K562 (cell line): ENCODE results near the gene PRSS27. TPM values are rescaled to one million over a fixed set of nuclear protein-coding genes. Genes with fewer than 3 reads are reported as not detected.
A peak's percentile ranks its signal among the peaks of the same experiment; 100 is the strongest.

Source experiments
- CBFA2T2 ChIP-seq: fragments of 450-650 bp; conservative IDR thresholded peaks from 2 replicates; pipeline ENCODE4 v1.6.1; 2017; ENCODE audit warnings: mild to moderate bottlenecking
- DNMT1 ChIP-seq: fragments of 450-650 bp; IDR thresholded peaks from 2 replicates; pipeline ENCODE4 v1.6.1; 2016; ENCODE audit warnings: antibody characterized with exemption, mild to moderate bottlenecking
- ELF4 ChIP-seq: fragments of 450-650 bp; formaldehyde crosslinking; IDR thresholded peaks from 2 replicates; pipeline ENCODE4 v1.4.0; 2022; ENCODE audit warnings: missing genetic modification characterization
- KAT7 ChIP-seq: sonication (generic); formaldehyde crosslinking; IDR thresholded peaks from 2 replicates; pipeline ENCODE4 v1.8.0; 2022; ENCODE audit warnings: missing genetic modification reagents, mild to moderate bottlenecking, borderline replicate concordance
- MCM5 ChIP-seq: fragments of 450-650 bp; IDR thresholded peaks from 2 replicates; pipeline ENCODE4 v1.6.1; 2016; ENCODE audit warnings: low read depth
- NCOA1 ChIP-seq: fragments of 450-650 bp; IDR thresholded peaks from 2 replicates; pipeline ENCODE4 v1.6.1; 2016; ENCODE audit warnings: low read depth
- NEUROD1 ChIP-seq: fragments of 150-350 bp; IDR thresholded peaks from 2 replicates; pipeline ENCODE4 v1.6.1; 2014; ENCODE audit warnings: borderline replicate concordance, low read length, low read depth; ENCODE audit not compliant: partially characterized antibody
- PCBP1 ChIP-seq: fragments of 200-400 bp; formaldehyde crosslinking; IDR thresholded peaks from 2 replicates; pipeline ENCODE4 v1.6.1; 2018; ENCODE audit warnings: mild to moderate bottlenecking, low read depth, low read length; ENCODE audit not compliant: poor library complexity, severe bottlenecking
- SP2 ChIP-seq: IDR thresholded peaks from 2 replicates; pipeline ENCODE4 v1.6.1; 2011; ENCODE audit warnings: mild to moderate bottlenecking, low read depth, low read length, moderate library complexity; ENCODE audit not compliant: poor library complexity, severe bottlenecking; ENCODE audit errors: extremely low read depth
- TFAM ChIP-seq: fragments of 250-450 bp; sonication (Bioruptor Pico); conservative IDR thresholded peaks from 2 replicates; pipeline ENCODE4 v1.5.0; 2021; ENCODE audit warnings: mild to moderate bottlenecking, moderate library complexity
- ZNF134 ChIP-seq: fragments of 250-450 bp; sonication (Bioruptor Pico); conservative IDR thresholded peaks from 2 replicates; pipeline ENCODE4 v1.4.0; 2020
- ZNF174 ChIP-seq: fragments of 250-450 bp; sonication (Bioruptor Pico); IDR thresholded peaks from 2 replicates; pipeline ENCODE4 v1.4.0; 2020; ENCODE audit warnings: mild to moderate bottlenecking
- ZNF316 ChIP-seq: fragments of 450-650 bp; IDR thresholded peaks from 2 replicates; pipeline ENCODE4 v1.6.1; 2016
- ZNF764 ChIP-seq: fragments of 250-450 bp; sonication (Bioruptor Pico); IDR thresholded peaks from 2 replicates; pipeline ENCODE4 v1.4.0; 2020; ENCODE audit warnings: low read depth, mild to moderate bottlenecking, moderate library complexity
- polyA plus RNA-seq, 8 experiments: library from polyadenylated mRNA; depleted of rRNA in 4 of 8; stranded (reverse) in 5 of 8; unstranded in 3 of 8; fragments of >200 nt; fragmentation: Nextera tagmentation in 2 of 8; fragmentation: Illumina TruSeq in 1 of 8; extraction: Ambion mirVana in 2 of 8; extraction: Trizol in 1 of 8; gene quantifications; 2 replicates each; pipeline versions ENCODE4 v1.2.1 to v1.2.3, GENCODE V29; 2011 to 2014; ENCODE audit warnings: inconsistent platforms in 1 of 8, missing spikeins in 1 of 8
- total RNA-seq, 7 experiments: library from RNA; depleted of rRNA in 6 of 7; stranded (reverse); fragments of >200 nt in 6 of 7; fragmentation: Illumina TruSeq in 2 of 7; extraction: Trizol in 2 of 7; gene quantifications; 2 replicates each; pipeline versions ENCODE4 v1.2.1 to v1.2.3, GENCODE V29; 2011 to 2021; ENCODE audit warnings: low replicate concordance in 1 of 7
- TF ChIP-seq, protein P1 (sequence below): fragments of 450-650 bp; formaldehyde crosslinking; IDR thresholded peaks from 2 replicates; pipeline ENCODE4 v1.4.0; 2020; ENCODE audit warnings: mild to moderate bottlenecking
- TF ChIP-seq, protein P2 (sequence below): sonication (generic); IDR thresholded peaks from 2 replicates; pipeline ENCODE4 v1.6.1; 2016
- TF ChIP-seq, protein P3 (sequence below), 3 experiments: IDR thresholded peaks in 2 of 3; conservative IDR thresholded peaks in 1 of 3; 2 replicates each; pipeline ENCODE4 v1.5.1; 2011 to 2012; ENCODE audit warnings: low read length in 3 of 3, mild to moderate bottlenecking in 3 of 3, control low read depth in 2 of 3, improper control_type of control experiment in 1 of 3, inconsistent platforms in 1 of 3, low read depth in 1 of 3, mixed read lengths in 1 of 3, moderate library complexity in 1 of 3; ENCODE audit not compliant: insufficient read depth in 2 of 3
- TF ChIP-seq, protein P4 (sequence below): sonication (generic); formaldehyde crosslinking; IDR thresholded peaks from 2 replicates; pipeline ENCODE4 v1.8.0; 2023; ENCODE audit warnings: mild to moderate bottlenecking, missing genetic modification reagents
- TF ChIP-seq, protein P5 (sequence below): sonication (generic); formaldehyde crosslinking; IDR thresholded peaks from 2 replicates; pipeline ENCODE4 v1.8.0; 2022; ENCODE audit warnings: mild to moderate bottlenecking, missing genetic modification reagents
- TF ChIP-seq, protein P6 (sequence below): sonication (generic); formaldehyde crosslinking; IDR thresholded peaks from 2 replicates; pipeline ENCODE4 v1.8.1; 2023; ENCODE audit warnings: mild to moderate bottlenecking, missing genetic modification reagents

PRSS27 gene
- total and polyA plus RNA-seq, 9 of the 15 experiments (the other 6 are each of a cell fraction or from before 2014, with no cell fraction given): 0.09 to 0.20 (median 0.17) TPM; not detected in 5

DNA sequence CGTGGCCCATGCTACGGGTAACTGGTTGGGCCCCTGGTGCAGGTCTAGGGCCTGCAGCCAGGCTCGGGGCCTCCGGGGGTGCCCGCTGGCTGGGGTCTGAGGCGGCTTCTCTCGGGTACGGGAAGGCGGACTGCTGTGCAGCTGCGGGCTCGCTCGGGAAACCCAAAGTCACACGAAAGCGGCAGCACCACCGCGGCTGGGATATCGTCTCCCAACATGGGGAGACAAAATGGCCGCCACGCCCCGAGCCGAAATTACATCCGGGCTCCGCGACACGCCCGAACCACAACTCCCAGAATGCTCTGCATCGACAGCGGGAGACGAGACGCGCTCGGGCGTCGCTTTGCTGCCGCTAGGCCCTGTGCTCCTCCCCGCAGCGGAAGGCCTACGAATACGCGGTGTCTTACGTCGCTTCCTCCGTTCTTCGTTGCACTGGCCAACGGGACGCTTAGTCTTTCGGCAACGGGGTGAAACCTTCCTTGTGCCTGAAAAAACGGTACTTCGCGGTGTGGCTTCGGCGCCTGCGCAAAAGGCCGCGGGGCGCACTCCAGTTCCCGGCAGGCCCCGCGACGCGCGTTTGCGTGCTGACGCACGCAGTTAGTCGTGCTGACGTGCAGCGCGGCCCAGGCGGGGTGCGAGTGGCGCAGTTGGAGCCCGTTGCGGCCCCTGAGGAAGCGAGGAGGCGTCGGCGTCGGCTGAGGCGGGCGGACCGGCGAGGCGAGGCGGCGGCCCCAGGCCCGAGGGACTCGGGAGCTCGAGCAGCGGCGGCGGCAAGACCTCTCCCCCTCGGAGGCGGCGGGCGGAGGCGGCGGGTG is 32.2 kb upstream of the PRSS27 start, which contains the start of gene SRRM2 (continued):
- TF ChIP-seq, protein P1, sequence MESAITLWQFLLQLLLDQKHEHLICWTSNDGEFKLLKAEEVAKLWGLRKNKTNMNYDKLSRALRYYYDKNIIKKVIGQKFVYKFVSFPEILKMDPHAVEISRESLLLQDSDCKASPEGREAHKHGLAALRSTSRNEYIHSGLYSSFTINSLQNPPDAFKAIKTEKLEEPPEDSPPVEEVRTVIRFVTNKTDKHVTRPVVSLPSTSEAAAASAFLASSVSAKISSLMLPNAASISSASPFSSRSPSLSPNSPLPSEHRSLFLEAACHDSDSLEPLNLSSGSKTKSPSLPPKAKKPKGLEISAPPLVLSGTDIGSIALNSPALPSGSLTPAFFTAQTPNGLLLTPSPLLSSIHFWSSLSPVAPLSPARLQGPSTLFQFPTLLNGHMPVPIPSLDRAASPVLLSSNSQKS: no peak; the same call in 1 of the 2 replicates
- TF ChIP-seq ZNF764: no peak
- no peak for TF ChIP-seq ZNF174
- no peak for TF ChIP-seq CBFA2T2
- no peak for TF ChIP-seq ELF4
- peak; percentile 12 for TF ChIP-seq NEUROD1
- TF ChIP-seq PCBP1: peak; percentile 25
- no peak for TF ChIP-seq TFAM (CRISPR knock-in tag)
- TF ChIP-seq DNMT1: no peak
- TF ChIP-seq, protein P2, sequence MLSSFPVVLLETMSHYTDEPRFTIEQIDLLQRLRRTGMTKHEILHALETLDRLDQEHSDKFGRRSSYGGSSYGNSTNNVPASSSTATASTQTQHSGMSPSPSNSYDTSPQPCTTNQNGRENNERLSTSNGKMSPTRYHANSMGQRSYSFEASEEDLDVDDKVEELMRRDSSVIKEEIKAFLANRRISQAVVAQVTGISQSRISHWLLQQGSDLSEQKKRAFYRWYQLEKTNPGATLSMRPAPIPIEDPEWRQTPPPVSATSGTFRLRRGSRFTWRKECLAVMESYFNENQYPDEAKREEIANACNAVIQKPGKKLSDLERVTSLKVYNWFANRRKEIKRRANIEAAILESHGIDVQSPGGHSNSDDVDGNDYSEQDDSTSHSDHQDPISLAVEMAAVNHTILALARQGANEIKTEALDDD: no peak
- TF ChIP-seq, protein P3, sequence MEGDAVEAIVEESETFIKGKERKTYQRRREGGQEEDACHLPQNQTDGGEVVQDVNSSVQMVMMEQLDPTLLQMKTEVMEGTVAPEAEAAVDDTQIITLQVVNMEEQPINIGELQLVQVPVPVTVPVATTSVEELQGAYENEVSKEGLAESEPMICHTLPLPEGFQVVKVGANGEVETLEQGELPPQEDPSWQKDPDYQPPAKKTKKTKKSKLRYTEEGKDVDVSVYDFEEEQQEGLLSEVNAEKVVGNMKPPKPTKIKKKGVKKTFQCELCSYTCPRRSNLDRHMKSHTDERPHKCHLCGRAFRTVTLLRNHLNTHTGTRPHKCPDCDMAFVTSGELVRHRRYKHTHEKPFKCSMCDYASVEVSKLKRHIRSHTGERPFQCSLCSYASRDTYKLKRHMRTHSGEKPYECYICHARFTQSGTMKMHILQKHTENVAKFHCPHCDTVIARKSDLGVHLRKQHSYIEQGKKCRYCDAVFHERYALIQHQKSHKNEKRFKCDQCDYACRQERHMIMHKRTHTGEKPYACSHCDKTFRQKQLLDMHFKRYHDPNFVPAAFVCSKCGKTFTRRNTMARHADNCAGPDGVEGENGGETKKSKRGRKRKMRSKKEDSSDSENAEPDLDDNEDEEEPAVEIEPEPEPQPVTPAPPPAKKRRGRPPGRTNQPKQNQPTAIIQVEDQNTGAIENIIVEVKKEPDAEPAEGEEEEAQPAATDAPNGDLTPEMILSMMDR (IDR thresholded peaks at IDR 0.05 in 2 of 3, conservative IDR thresholded peaks at IDR 0.05 in 1 of 3; ENCODE audit: insufficient read depth in 2 of 3, low read depth in 1 of 3, low read length in 3 of 3): peak in 1 of 3 experiments; percentile 4; a peak in 2 of 6 replicates
- no peak for TF ChIP-seq MCM5
- TF ChIP-seq KAT7 (CRISPR knock-in tag): no peak
- TF ChIP-seq, protein P4, sequence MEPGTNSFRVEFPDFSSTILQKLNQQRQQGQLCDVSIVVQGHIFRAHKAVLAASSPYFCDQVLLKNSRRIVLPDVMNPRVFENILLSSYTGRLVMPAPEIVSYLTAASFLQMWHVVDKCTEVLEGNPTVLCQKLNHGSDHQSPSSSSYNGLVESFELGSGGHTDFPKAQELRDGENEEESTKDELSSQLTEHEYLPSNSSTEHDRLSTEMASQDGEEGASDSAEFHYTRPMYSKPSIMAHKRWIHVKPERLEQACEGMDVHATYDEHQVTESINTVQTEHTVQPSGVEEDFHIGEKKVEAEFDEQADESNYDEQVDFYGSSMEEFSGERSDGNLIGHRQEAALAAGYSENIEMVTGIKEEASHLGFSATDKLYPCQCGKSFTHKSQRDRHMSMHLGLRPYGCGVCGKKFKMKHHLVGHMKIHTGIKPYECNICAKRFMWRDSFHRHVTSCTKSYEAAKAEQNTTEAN (CRISPR knock-in tag): 0 out of 2 replicates have a peak, but pooled peaks have one; percentile 36
- TF ChIP-seq ZNF134 (CRISPR knock-in tag): peak; percentile 2; the same call in 1 of the 2 replicates
- TF ChIP-seq NCOA1: peak; percentile 47; the same call in 1 of the 2 replicates
- TF ChIP-seq, protein P5, sequence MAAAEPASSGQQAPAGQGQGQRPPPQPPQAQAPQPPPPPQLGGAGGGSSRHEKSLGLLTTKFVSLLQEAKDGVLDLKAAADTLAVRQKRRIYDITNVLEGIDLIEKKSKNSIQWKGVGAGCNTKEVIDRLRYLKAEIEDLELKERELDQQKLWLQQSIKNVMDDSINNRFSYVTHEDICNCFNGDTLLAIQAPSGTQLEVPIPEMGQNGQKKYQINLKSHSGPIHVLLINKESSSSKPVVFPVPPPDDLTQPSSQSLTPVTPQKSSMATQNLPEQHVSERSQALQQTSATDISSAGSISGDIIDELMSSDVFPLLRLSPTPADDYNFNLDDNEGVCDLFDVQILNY (CRISPR knock-in tag): 0 out of 2 replicates have a peak, but pooled peaks have one; percentile 47
- peak; percentile 73 for TF ChIP-seq ZNF316
- TF ChIP-seq, protein P6, sequence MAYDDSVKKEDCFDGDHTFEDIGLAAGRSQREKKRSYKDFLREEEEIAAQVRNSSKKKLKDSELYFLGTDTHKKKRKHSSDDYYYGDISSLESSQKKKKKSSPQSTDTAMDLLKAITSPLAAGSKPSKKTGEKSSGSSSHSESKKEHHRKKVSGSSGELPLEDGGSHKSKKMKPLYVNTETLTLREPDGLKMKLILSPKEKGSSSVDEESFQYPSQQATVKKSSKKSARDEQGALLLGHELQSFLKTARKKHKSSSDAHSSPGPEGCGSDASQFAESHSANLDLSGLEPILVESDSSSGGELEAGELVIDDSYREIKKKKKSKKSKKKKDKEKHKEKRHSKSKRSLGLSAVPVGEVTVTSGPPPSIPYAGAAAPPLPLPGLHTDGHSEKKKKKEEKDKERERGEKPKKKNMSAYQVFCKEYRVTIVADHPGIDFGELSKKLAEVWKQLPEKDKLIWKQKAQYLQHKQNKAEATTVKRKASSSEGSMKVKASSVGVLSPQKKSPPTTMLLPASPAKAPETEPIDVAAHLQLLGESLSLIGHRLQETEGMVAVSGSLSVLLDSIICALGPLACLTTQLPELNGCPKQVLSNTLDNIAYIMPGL (CRISPR knock-in tag): peak; percentile 64
- no peak for TF ChIP-seq SP2
